ENCODE data around the gene NHP2.
A peak's percentile ranks its signal among the peaks of the same experiment; 100 is the strongest.

NHP2 gene

DNA sequence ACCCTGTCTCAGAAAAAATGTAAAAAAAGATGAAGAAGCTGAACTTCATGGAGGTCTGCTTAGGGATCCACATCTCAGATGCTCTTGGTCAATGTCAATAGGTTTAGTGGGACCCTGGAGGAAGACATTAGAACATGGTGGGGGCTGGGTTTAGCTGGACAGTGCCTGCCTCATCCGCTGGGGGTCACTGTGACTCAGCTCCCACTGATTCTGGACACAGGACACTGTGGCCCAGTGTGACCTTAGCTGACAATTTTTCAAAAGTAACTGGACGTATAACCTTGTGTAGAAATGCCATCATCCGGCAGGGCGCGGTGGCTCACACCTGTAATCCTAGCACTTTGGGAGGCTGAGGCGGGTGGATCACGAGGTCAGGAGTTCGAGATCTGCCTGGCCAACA, 43.3 kb upstream of the NHP2 start:
- H3K27ac ChIP-seq (ENCODE audit: low read length) = no peak overlapping the region
- H3K27me3 ChIP-seq (ENCODE audit: insufficient read depth, low read length, poor library complexity) = peaks cover 8% of the 10 kb centered on the region
- H3K4me3 ChIP-seq (ENCODE audit: low read depth in 1 of 2, low read length in 2 of 2) = no peak overlapping the region
- H3K4me2 ChIP-seq (ENCODE audit: insufficient read depth, low read length) = no peak overlapping the region
- H3K9me3 ChIP-seq (ENCODE audit: insufficient read depth, low read length, severe bottlenecking) = no peaks in the 10 kb centered on the region
- no peak overlapping the region for H3K9ac ChIP-seq (ENCODE audit: low read depth, low read length)
- DNase-seq = no peak
- H4K20me1 ChIP-seq (ENCODE audit: insufficient read depth, low read length) = no peaks in the 10 kb centered on the region; the same call in 1 of the 2 replicates
- no peaks in the 10 kb centered on the region for H3K79me2 ChIP-seq (ENCODE audit: insufficient read depth, low read length)
- TF ChIP-seq, protein P1, sequence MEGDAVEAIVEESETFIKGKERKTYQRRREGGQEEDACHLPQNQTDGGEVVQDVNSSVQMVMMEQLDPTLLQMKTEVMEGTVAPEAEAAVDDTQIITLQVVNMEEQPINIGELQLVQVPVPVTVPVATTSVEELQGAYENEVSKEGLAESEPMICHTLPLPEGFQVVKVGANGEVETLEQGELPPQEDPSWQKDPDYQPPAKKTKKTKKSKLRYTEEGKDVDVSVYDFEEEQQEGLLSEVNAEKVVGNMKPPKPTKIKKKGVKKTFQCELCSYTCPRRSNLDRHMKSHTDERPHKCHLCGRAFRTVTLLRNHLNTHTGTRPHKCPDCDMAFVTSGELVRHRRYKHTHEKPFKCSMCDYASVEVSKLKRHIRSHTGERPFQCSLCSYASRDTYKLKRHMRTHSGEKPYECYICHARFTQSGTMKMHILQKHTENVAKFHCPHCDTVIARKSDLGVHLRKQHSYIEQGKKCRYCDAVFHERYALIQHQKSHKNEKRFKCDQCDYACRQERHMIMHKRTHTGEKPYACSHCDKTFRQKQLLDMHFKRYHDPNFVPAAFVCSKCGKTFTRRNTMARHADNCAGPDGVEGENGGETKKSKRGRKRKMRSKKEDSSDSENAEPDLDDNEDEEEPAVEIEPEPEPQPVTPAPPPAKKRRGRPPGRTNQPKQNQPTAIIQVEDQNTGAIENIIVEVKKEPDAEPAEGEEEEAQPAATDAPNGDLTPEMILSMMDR (IDR thresholded peaks at IDR 0.05; ENCODE audit: borderline replicate concordance, extremely low read depth, low read length, poor library complexity, severe bottlenecking) = no peak
- no peak for TF ChIP-seq EZH2 (IDR thresholded peaks at IDR 0.05; ENCODE audit: borderline replicate concordance, low read depth, low read length, severe bottlenecking)
- H3K36me3 ChIP-seq (ENCODE audit: insufficient read depth, low read length) = no peaks in the 10 kb centered on the region
- peaks cover 19% of the 10 kb centered on the region for H3K4me1 ChIP-seq (ENCODE audit: insufficient read depth, low read length)
- no peak overlapping the region for H2AFZ ChIP-seq (ENCODE audit: low read depth, low read length)
- ATAC-seq (ENCODE audit: insufficient read depth, low read depth) = no peak

- no peak for DNase-seq
- no peak overlapping the region for H3K4me2 ChIP-seq (ENCODE audit: insufficient read depth, low read length)
- no peak overlapping the region for H3K4me3 ChIP-seq (ENCODE audit: low read depth in 1 of 2, low read length in 2 of 2)
- no peak overlapping the region for H2AFZ ChIP-seq (ENCODE audit: low read depth, low read length)
- no peak for TF ChIP-seq EZH2 (IDR thresholded peaks at IDR 0.05; ENCODE audit: borderline replicate concordance, low read depth, low read length, severe bottlenecking)
- TF ChIP-seq, protein P1 (IDR thresholded peaks at IDR 0.05; ENCODE audit: borderline replicate concordance, extremely low read depth, low read length, poor library complexity, severe bottlenecking) = no peak
- H3K79me2 ChIP-seq (ENCODE audit: insufficient read depth, low read length) = no peaks in the 10 kb centered on the region
- peaks cover 8% of the 10 kb centered on the region for H3K27me3 ChIP-seq (ENCODE audit: insufficient read depth, low read length, poor library complexity)
- ATAC-seq (ENCODE audit: insufficient read depth, low read depth) = no peak
- H3K9ac ChIP-seq (ENCODE audit: low read depth, low read length) = no peak overlapping the region
- no peaks in the 10 kb centered on the region for H3K36me3 ChIP-seq (ENCODE audit: insufficient read depth, low read length)
- no peak overlapping the region for H3K27ac ChIP-seq (ENCODE audit: low read length)
- no peaks in the 10 kb centered on the region; the same call in 1 of the 2 replicates for H4K20me1 ChIP-seq (ENCODE audit: insufficient read depth, low read length)
- H3K9me3 ChIP-seq (ENCODE audit: insufficient read depth, low read length, severe bottlenecking) = no peaks in the 10 kb centered on the region
- H3K4me1 ChIP-seq (ENCODE audit: insufficient read depth, low read length) = peaks cover 19% of the 10 kb centered on the region
Observed at GRCh38 chr5:178196281-178196812, 42.7 kb upstream of the NHP2 start.

GRCh38 chr5:178194026-178194425, 40.3 kb upstream of the NHP2 start:
- peak overlapping the region; percentile 49 for H2AFZ ChIP-seq (ENCODE audit: low read depth, low read length)
- H3K4me2 ChIP-seq (ENCODE audit: insufficient read depth, low read length) = peak overlapping the region; percentile 44
- no peak overlapping the region; the same call in 1 of the 2 replicates for H3K27ac ChIP-seq (ENCODE audit: low read length)
- no peaks in the 10 kb centered on the region for H3K36me3 ChIP-seq (ENCODE audit: insufficient read depth, low read length)
- peak; percentile 93 for ATAC-seq (ENCODE audit: insufficient read depth, low read depth)
- no peaks in the 10 kb centered on the region for H3K9me3 ChIP-seq (ENCODE audit: insufficient read depth, low read length, severe bottlenecking)
- no peak overlapping the region for H3K9ac ChIP-seq (ENCODE audit: low read depth, low read length)
- H3K27me3 ChIP-seq (ENCODE audit: insufficient read depth, low read length, poor library complexity) = peaks cover 8% of the 10 kb centered on the region
- TF ChIP-seq, protein P1 (IDR thresholded peaks at IDR 0.05; ENCODE audit: borderline replicate concordance, extremely low read depth, low read length, poor library complexity, severe bottlenecking) = no peak
- no peak for TF ChIP-seq EZH2 (IDR thresholded peaks at IDR 0.05; ENCODE audit: borderline replicate concordance, low read depth, low read length, severe bottlenecking)
- no peak overlapping the region for H3K4me3 ChIP-seq (ENCODE audit: low read depth in 1 of 2, low read length in 2 of 2)
- H3K79me2 ChIP-seq (ENCODE audit: insufficient read depth, low read length) = no peaks in the 10 kb centered on the region
- no peaks in the 10 kb centered on the region; the same call in 1 of the 2 replicates for H4K20me1 ChIP-seq (ENCODE audit: insufficient read depth, low read length)
- DNase-seq = peak; percentile 69
- H3K4me1 ChIP-seq (ENCODE audit: insufficient read depth, low read length) = peaks cover 19% of the 10 kb centered on the region

Data from DND-41 (cell line).